HG02623 (cell line): Measurements from ENCODE around the gene GRIFIN.
"Not testable (repeated sequence)": the region's sequence is repeated elsewhere in the genome, so short reads cannot be mapped to it uniquely, and the experiment has no call there.

Experiments
- ATAC-seq: cut with Tn5 transposase; IDR thresholded peaks from one replicate; pipeline ENCODE4 v1.9.1; 2021; ENCODE audit warnings: moderate library complexity; ENCODE audit not compliant: unreplicated experiment

GRIFIN gene

GRCh38 chr7:2461268-2462026 is 14.8 kb downstream of the GRIFIN start:
- no peak for ATAC-seq

- ATAC-seq, result no peak
Observed at GRCh38 chr7:2460641-2461040, 15.6 kb downstream of the GRIFIN start.

- no peak for ATAC-seq
Observed at GRCh38 chr7:2460188-2460587, 16.0 kb downstream of the GRIFIN start.

- no peak for ATAC-seq
Observed at GRCh38 chr7:2459674-2460073, 16.5 kb downstream of the GRIFIN start.

- ATAC-seq, result not testable (repeated sequence)
Observed at GRCh38 chr7:2453849-2454248, 22.3 kb downstream of the GRIFIN start.

GRCh38 chr7:2452643-2453270 is 23.4 kb downstream of the GRIFIN start:
- no peak for ATAC-seq

GRCh38 chr7:2452074-2452507 is 24.1 kb downstream of the GRIFIN start:
- peak; percentile 32 for ATAC-seq

- ATAC-seq, result peak; percentile 80
Observed at GRCh38 chr7:2451171-2452073, 24.8 kb downstream of the GRIFIN start.

- no peak for ATAC-seq
Observed at GRCh38 chr7:2450198-2451107, 25.7 kb downstream of the GRIFIN start.

- no peak for ATAC-seq
Observed at GRCh38 chr7:2446676-2447075, 29.5 kb downstream of the GRIFIN start.

GRCh38 chr7:2445898-2446555 is 30.2 kb downstream of the GRIFIN start:
- ATAC-seq, result no peak

GRCh38 chr7:2445047-2445446 is 31.2 kb downstream of the GRIFIN start:
- no peak for ATAC-seq

GRCh38 chr7:2444476-2444875 is 31.7 kb downstream of the GRIFIN start:
- ATAC-seq, result no peak

GRCh38 chr7:2443491-2443890 is 32.7 kb downstream of the GRIFIN start:
- no peak for ATAC-seq

GRCh38 chr7:2441430-2442058 is 34.7 kb downstream of the GRIFIN start:
- no peak for ATAC-seq

GRCh38 chr7:2440608-2441245 is 35.5 kb downstream of the GRIFIN start:
- no peak for ATAC-seq

GRCh38 chr7:2438775-2439174 is 37.4 kb downstream of the GRIFIN start:
- ATAC-seq, result no peak

GRCh38 chr7:2438186-2438585 is 38.0 kb downstream of the GRIFIN start:
- ATAC-seq, result no peak

GRCh38 chr7:2437537-2438148 is 38.6 kb downstream of the GRIFIN start:
- ATAC-seq, result no peak
